ENCODE data around the gene HP1BP3.
A peak's percentile ranks its signal among the peaks of the same experiment; 100 is the strongest.

The HP1BP3 gene

GRCh38 chr1:20711285-20712214 lies 75.6 kb downstream of the HP1BP3 start:
- no peak for DNase-seq (ENCODE audit: low read depth)

GRCh38 chr1:20710469-20711284 lies 76.4 kb downstream of the HP1BP3 start:
- no peak for DNase-seq (ENCODE audit: low read depth)

- DNase-seq (ENCODE audit: low read depth) = no peak
Observed at GRCh38 chr1:20709868-20710267, 77.2 kb downstream of the HP1BP3 start.

GRCh38 chr1:20708891-20709290 lies 78.2 kb downstream of the HP1BP3 start:
- DNase-seq (ENCODE audit: low read depth) = no peak

GRCh38 chr1:20708057-20708456 lies 79.0 kb downstream of the HP1BP3 start:
- DNase-seq (ENCODE audit: low read depth) = no peak

GRCh38 chr1:20706841-20707240 lies 80.3 kb downstream of the HP1BP3 start:
- DNase-seq (ENCODE audit: low read depth) = no peak

GRCh38 chr1:20705203-20705755 lies 81.8 kb downstream of the HP1BP3 start:
- DNase-seq (ENCODE audit: low read depth) = no peak

GRCh38 chr1:20704390-20705202 lies 82.5 kb downstream of the HP1BP3 start:
- no peak for DNase-seq (ENCODE audit: low read depth)

GRCh38 chr1:20703124-20703756 lies 83.9 kb downstream of the HP1BP3 start:
- no peak for DNase-seq (ENCODE audit: low read depth)

- DNase-seq (ENCODE audit: low read depth) = no peak
Observed at GRCh38 chr1:20702416-20702815, 84.7 kb downstream of the HP1BP3 start.

- DNase-seq (ENCODE audit: low read depth) = no peak
Observed at GRCh38 chr1:20701847-20702246, 85.3 kb downstream of the HP1BP3 start.

GRCh38 chr1:20701446-20701845 lies 85.7 kb downstream of the HP1BP3 start:
- no peak for DNase-seq (ENCODE audit: low read depth)

GRCh38 chr1:20700636-20701215 lies 86.4 kb downstream of the HP1BP3 start:
- no peak for DNase-seq (ENCODE audit: low read depth)

- DNase-seq (ENCODE audit: low read depth) = no peak
Observed at GRCh38 chr1:20699558-20699957, 87.5 kb downstream of the HP1BP3 start.

- peak; percentile 36 for DNase-seq (ENCODE audit: low read depth)
Observed at GRCh38 chr1:20698195-20698910, 88.8 kb downstream of the HP1BP3 start.

GRCh38 chr1:20697563-20697962 lies 89.5 kb downstream of the HP1BP3 start:
- DNase-seq (ENCODE audit: low read depth) = no peak

GRCh38 chr1:20696397-20697333 lies 90.4 kb downstream of the HP1BP3 start:
- peak; percentile 93 for DNase-seq (ENCODE audit: low read depth)

GRCh38 chr1:20695515-20695914 lies 91.6 kb downstream of the HP1BP3 start:
- DNase-seq (ENCODE audit: low read depth) = no peak

GRCh38 chr1:20693623-20694022 lies 93.5 kb downstream of the HP1BP3 start:
- no peak for DNase-seq (ENCODE audit: low read depth)
